ENCODE results near the gene RNMT. TPM values are rescaled to one million over a fixed set of nuclear protein-coding genes. Genes with fewer than 3 reads are reported as not detected.
"Not testable (repeated sequence)": the region's sequence is repeated elsewhere in the genome, so short reads cannot be mapped to it uniquely, and the experiment has no call there.

Gene RNMT
- total RNA-seq, 1 experiment from 2014 or later = 66.3 TPM

GRCh38 chr18:13746633-13747032 lies 20.2 kb downstream of the RNMT start:
- Histone ChIP-seq H3K79me2 (ENCODE audit: insufficient read depth, low read length) (no peaks in the 10 kb centered on the region), H3K79me1 (ENCODE audit: insufficient read depth, low read depth, low read length, poor library complexity, severe bottlenecking) (no peaks in the 10 kb centered on the region), H4K91ac (ENCODE audit: insufficient read length, low read depth, low read length) (no peak overlapping the region), H3T11ph (ENCODE audit: low read length) (no peak overlapping the region), H4K5ac (ENCODE audit: insufficient read length, low read depth, low read length) (no peak overlapping the region), H2AFZ (ENCODE audit: low read length) (no peak overlapping the region), H3K4ac (ENCODE audit: low read depth, low read length) (no peak overlapping the region), H3K56ac (ENCODE audit: insufficient read length, low read depth, low read length) (no peak overlapping the region), H2BK12ac (ENCODE audit: insufficient read length, low read depth, low read length) (no peak overlapping the region), H3K23me2 (ENCODE audit: insufficient read length, low read depth, low read length, poor library complexity, severe bottlenecking) (no peaks in the 10 kb centered on the region), H4K8ac (replicated peaks; ENCODE audit: insufficient read length, low read depth, low read length) (no peak overlapping the region), H3K27ac (ENCODE audit: insufficient read length, low read depth, low read length) (no peak overlapping the region), H2BK120ac (ENCODE audit: low read depth, low read length, poor library complexity, severe bottlenecking) (no peak overlapping the region), H2BK15ac (ENCODE audit: low read depth, low read length) (no peak overlapping the region), H3K9me3 (ENCODE audit: control insufficient read depth, low read depth, low read length) (no peaks in the 10 kb centered on the region), H3K14ac (ENCODE audit: insufficient read depth, low read length) (no peak overlapping the region), H3K23ac (ENCODE audit: insufficient read length, low read depth, low read length) (no peak overlapping the region), H2AK5ac (ENCODE audit: insufficient read length, low read length) (no peak overlapping the region), H2BK5ac (ENCODE audit: insufficient read length, low read length) (no peak overlapping the region), H3K9ac (ENCODE audit: extremely low read depth, insufficient read length, low read length) (no peak overlapping the region), H3K4me1 (ENCODE audit: insufficient read depth, low read length) (no peaks in the 10 kb centered on the region), H4K20me1 (ENCODE audit: control insufficient read depth, insufficient read depth, insufficient read length) (no peaks in the 10 kb centered on the region), H3K27me3 (ENCODE audit: insufficient read depth, low read length) (no peaks in the 10 kb centered on the region), H2BK20ac (ENCODE audit: low read depth, low read length, poor library complexity, severe bottlenecking) (no peak overlapping the region), H3K4me2 (ENCODE audit: insufficient read depth, insufficient read length, low read length) (no peak overlapping the region), H3K18ac (ENCODE audit: insufficient read length, low read depth, low read length) (no peak overlapping the region)
- Mint-ChIP-seq H3K36me3 (ENCODE audit: insufficient read depth in 1 of 3, low read depth in 3 of 3) (peaks cover 41 to 83% (median 70%) of the 10 kb centered on the region in 3 experiments; a peak in 6 of 7 replicates), H3K27me3 (ENCODE audit: low read depth) (no peaks in the 10 kb centered on the region), H3K4me1 (no peaks in the 10 kb centered on the region), H3K4me3 (no peak overlapping the region), H3K27ac (no peak overlapping the region), H3K9me3 (no peaks in the 10 kb centered on the region)
- DNase-seq = no peak
- 0 out of 3 replicates have a peak, but pooled peaks have one; percentile 13 for TF ChIP-seq CTCF (conservative IDR thresholded peaks at IDR 0.05)
- WGBS (ENCODE audit: extremely low coverage, insufficient read length, low lambda C conversion rate) = no CpG with 5 or more reads among the region's 3 CpGs

- not testable (repeated sequence) for H3T11ph ChIP-seq (ENCODE audit: low read length); H3K4me3 Mint-ChIP-seq
- peaks cover 54 to 86% (median 76%) of the 10 kb centered on the region in 3 experiments; a peak in 6 of 7 replicates for H3K36me3 Mint-ChIP-seq (ENCODE audit: insufficient read depth in 1 of 3, low read depth in 3 of 3)
Observed at GRCh38 chr18:13751599-13751998, 25.1 kb downstream of the RNMT start.

More at GRCh38 chr18:13751599-13751998, 25.1 kb downstream of the RNMT start:
- not testable (repeated sequence) for H3K79me2 ChIP-seq (ENCODE audit: insufficient read depth, low read length); H2BK5ac ChIP-seq (ENCODE audit: insufficient read length, low read length); H3K27ac ChIP-seq (ENCODE audit: insufficient read length, low read depth, low read length); H3K4me2 ChIP-seq (ENCODE audit: insufficient read depth, insufficient read length, low read length); H4K5ac ChIP-seq (ENCODE audit: insufficient read length, low read depth, low read length); H3K4ac ChIP-seq (ENCODE audit: low read depth, low read length); H3K9ac ChIP-seq (ENCODE audit: extremely low read depth, insufficient read length, low read length); H3K9me3 ChIP-seq (ENCODE audit: control insufficient read depth, low read depth, low read length); H3K9me3 Mint-ChIP-seq; H3K27me3 ChIP-seq (ENCODE audit: insufficient read depth, low read length); H2BK15ac ChIP-seq (ENCODE audit: low read depth, low read length); H3K79me1 ChIP-seq (ENCODE audit: insufficient read depth, low read depth, low read length, poor library complexity, severe bottlenecking); H2BK20ac ChIP-seq (ENCODE audit: low read depth, low read length, poor library complexity, severe bottlenecking); H3K4me1 ChIP-seq (ENCODE audit: insufficient read depth, low read length); H3K27ac Mint-ChIP-seq; H3K56ac ChIP-seq (ENCODE audit: insufficient read length, low read depth, low read length); H3K23ac ChIP-seq (ENCODE audit: insufficient read length, low read depth, low read length); DNase-seq; H2BK12ac ChIP-seq (ENCODE audit: insufficient read length, low read depth, low read length); H2AFZ ChIP-seq (ENCODE audit: low read length); H4K20me1 ChIP-seq (ENCODE audit: control insufficient read depth, insufficient read depth, insufficient read length); H3K4me1 Mint-ChIP-seq; H3K23me2 ChIP-seq (ENCODE audit: insufficient read length, low read depth, low read length, poor library complexity, severe bottlenecking); H4K91ac ChIP-seq (ENCODE audit: insufficient read length, low read depth, low read length); H4K8ac ChIP-seq (replicated peaks; ENCODE audit: insufficient read length, low read depth, low read length); H3K27me3 Mint-ChIP-seq (ENCODE audit: low read depth); H3K14ac ChIP-seq (ENCODE audit: insufficient read depth, low read length); H2AK5ac ChIP-seq (ENCODE audit: insufficient read length, low read length); H2BK120ac ChIP-seq (ENCODE audit: low read depth, low read length, poor library complexity, severe bottlenecking); H3K18ac ChIP-seq (ENCODE audit: insufficient read length, low read depth, low read length)
- WGBS (ENCODE audit: extremely low coverage, insufficient read length, low lambda C conversion rate) = no CpG with 5 or more reads among the region's 3 CpGs
